HG03558 (cell line): ENCODE results near the gene RRP12.
"Not testable (repeated sequence)": the region's sequence is repeated elsewhere in the genome, so short reads cannot be mapped to it uniquely, and the experiment has no call there.

Source experiments
- ATAC-seq: cut with Tn5 transposase; IDR thresholded peaks from one replicate; pipeline ENCODE4 v1.9.1; 2021; ENCODE audit warnings: moderate number of reproducible peaks; ENCODE audit not compliant: unreplicated experiment; ENCODE audit errors: extremely low read depth

Gene RRP12

DNA sequence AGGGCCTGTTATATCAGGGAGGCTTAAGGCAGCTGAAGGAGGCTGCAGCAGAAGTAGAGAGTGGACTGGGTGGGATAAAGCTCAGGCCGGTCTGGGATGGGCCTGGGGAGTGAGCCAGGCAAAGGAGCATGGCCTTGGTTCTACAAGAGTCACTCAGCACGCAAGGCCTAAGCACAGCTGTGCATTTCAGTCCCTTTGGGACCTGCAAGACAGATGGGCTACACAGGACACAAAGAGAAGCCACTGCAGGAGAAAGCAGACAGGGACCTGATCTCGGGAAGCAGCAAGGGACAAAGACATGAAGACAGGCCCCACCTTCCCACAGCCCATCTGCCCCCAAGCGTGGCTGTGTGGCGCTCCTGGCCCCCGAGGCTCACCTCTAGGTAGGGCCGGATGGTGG lies 29.4 kb downstream of the RRP12 start:
- no peak for ATAC-seq

DNA sequence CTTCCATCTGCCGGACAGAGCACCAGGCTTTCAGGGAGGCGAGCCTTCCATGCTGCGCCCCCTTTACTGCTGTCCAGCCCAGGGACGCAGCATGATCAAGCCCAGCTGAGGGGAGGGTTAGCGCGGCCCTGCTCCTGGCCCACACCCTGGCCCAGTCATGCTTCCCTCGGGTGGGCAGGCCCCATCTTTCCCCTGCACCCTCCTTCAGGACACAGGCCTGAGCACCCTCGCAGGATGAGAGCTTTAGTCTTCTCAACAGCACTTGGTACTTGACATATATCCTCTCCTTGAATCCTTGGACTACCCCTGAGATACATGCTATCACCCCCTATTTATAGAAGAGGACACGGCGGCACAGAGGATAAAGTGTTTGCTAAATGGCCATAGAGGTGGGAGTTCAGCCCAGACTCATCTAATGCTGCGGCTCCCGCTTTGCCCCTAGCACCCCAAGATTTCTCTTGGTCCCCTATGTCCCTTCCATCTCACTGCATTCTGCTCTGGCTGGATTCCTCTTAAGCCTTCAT lies 34.0 kb downstream of the RRP12 start:
- no peak for ATAC-seq

DNA sequence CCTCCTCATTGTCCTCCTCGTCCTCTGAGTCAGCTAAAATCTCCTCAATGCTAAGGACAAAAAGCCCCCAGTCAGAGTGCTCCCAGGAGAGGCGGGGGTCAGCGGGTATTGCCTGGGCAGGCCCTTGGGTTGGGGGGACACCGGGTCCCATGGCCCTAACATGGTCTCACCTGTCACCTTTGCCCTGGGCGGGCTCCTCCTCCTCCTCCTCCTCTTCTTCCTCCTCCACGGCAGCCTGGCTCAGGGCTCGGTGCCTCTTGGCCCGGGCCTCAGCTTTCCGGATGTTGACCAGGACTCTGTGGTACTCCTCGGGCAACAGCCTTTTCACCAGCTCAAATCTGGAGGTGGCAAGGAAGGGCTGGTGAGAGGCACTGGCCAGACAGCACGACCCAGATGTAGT lies 34.6 kb downstream of the RRP12 start:
- no peak for ATAC-seq

DNA sequence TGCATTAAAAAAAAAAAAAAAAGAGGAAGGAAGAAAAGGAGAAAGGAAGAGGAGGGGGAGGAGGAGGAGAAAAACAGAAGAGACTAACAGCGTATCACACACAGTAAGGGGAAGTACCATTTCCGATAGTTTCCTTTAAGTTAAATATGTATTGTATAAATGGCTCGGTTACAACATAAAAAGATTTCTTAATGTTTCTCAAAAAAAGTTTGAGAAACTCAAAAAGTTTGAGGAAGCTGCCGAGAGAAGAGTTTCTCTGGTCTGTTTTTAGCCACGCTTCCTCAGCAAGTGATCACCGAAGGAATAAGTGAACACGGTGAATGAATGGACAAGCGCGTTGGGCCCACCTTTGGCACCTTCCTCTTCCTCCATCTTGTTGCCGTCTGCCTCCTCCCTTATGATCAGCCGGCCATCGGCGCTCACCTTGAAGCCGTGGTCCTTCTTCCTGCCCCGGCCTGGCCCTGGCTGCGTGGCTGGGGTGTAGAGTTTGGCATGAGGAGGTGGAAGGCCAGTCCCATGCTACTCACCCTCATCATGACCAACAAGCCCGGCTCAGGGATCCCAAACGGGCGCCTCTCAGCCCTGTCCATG lies 35.3 kb downstream of the RRP12 start:
- ATAC-seq = no peak

DNA sequence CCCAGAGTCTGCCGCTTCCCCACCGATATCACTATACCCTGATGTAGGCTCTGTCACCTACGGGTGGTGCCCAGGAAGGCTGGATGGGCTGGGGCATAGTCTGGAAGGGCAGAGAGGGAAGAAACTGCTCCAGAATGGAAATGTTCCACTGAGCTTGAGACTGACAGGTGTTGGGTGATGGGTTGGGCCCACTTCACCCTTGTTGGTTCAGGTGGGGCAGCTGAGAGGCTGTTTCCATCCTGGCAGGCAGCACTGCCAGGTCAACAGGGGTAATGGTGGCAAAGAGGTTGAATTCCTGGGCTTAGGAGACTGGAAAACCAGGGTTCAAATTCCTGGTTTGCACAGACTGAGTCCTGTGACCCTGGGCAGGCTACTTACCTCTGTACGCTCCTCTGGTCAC lies 38.1 kb downstream of the RRP12 start:
- no peak for ATAC-seq

- ATAC-seq = no peak
These were observed 38.7 kb downstream of the RRP12 start for GRCh38 chr10:97362310-97363033.

- no peak for ATAC-seq
These were observed 39.6 kb downstream of the RRP12 start for GRCh38 chr10:97361537-97361901.

DNA sequence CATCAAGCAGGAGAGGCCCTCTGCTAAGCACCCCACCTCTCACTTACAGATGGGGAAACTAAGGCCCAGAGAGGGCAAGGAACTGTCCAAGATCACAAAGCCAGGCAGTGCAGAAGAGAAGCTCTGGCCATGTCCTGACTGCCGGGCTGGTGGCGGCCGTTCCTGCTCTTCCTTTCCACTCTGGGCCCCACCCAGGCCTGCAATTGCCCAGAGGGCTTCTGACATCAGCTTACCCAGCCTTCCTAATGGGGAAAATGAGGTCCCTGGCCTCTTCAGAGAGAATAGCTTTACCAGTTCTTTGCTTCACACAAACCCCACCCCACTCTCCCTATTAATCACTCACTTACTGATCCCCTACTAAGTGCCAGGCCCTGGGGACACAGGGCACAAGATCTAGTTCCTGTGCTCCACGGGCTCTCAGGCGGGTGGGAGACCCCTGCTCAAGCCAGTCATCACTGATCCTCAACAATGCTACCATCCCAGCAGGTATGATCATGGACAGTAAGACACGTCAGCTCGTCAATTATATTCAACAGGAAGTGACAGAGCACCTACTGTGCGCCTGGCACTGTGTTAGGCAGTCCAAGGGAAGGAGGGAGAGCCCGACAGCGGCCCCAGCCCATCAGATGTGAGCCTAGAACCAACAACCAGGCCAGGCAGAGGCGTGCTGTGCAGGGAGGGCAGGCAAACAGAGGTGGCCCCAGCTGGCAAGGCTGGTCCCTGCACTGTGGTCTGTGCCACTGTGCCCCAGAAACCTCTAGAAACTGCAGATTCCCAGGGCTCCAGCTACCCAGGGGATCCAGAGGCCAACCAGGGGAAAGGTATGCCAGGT lies 40.2 kb downstream of the RRP12 start:
- ATAC-seq = no peak

GRCh38 chr10:97358781-97359180 lies 42.4 kb downstream of the RRP12 start:
- no peak for ATAC-seq

DNA sequence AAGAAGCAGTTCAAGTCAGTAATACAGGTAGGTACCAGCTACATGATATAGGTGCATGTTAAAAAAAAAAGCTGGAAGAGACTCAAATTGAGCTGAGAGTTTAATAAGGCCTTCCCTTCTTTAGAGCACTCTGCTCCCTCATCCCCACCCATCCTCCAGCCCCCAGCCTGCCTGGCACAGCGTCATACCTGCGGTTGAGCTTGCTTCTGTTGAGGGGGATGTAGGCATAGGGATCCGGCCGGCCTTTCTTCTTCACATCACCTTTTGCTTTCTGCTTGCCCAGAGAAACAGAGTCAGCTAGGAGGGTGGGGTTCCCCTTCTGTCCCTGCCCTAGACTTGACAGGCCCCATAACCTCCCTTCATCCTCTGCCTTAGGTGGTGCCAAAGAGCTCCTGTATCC lies 42.8 kb downstream of the RRP12 start:
- ATAC-seq = no peak

- ATAC-seq = no peak
These were observed 44.2 kb downstream of the RRP12 start for GRCh38 chr10:97356918-97357317.

- no peak for ATAC-seq
These were observed 44.7 kb downstream of the RRP12 start for GRCh38 chr10:97356318-97356914.

DNA sequence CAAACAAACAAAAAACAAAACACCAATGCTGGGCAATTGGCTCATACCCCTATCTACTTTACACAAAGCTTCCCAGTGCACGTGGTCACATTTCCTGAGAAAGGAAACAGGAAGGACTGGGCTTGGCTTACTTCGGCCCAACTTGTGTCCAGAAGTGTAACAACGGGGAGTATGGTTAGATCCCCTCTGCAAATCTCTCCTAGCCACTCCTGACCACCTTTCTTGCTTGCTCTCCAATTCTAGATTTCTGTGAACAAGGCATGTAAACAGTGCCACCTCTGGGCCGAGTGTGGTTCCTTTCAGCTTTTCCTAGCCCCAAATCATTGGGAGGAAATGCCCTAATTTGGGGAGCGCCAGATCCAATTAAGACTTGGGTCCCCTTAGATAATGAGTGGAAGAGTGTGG lies 45.6 kb downstream of the RRP12 start:
- no peak for ATAC-seq

- no peak for ATAC-seq
These were observed 47.2 kb downstream of the RRP12 start for GRCh38 chr10:97353945-97354344.

DNA sequence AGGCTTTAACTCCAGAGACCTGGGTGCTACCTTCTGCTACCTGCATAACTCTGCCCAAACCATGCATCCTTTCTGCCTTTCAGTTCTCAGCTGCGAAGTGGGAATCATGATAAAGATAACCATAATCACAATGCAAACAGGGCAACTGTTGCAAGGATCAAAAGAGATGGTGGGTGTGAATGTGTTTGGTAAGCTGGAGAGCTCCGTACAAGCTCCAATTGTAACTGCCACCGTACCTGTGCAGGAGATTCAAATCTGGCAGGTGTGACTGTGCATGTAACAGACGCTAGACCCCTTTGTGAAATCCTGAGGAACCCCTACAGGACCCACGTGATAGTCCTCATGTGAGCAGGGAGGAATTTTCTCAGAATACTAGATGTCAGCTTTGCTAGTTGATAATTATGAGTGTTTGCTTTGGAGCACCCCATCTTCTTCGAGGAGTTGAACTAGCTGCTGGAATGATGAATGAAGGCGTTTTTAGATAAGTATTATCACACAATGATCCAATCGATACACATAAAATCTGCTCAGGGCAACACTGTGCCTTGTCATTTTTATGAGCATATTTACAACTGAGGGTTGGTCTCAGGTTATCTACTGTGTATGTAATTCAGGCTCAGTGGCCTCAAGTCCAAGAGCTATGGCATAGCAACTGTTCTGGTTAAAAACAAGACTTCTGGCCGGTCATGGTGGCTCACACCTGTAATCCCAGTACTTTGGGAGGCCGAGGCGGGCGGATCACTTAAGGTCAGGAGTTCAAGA lies 51.2 kb downstream of the RRP12 start:
- ATAC-seq = no peak

GRCh38 chr10:97347317-97347716 lies 53.8 kb downstream of the RRP12 start:
- ATAC-seq = no peak

DNA sequence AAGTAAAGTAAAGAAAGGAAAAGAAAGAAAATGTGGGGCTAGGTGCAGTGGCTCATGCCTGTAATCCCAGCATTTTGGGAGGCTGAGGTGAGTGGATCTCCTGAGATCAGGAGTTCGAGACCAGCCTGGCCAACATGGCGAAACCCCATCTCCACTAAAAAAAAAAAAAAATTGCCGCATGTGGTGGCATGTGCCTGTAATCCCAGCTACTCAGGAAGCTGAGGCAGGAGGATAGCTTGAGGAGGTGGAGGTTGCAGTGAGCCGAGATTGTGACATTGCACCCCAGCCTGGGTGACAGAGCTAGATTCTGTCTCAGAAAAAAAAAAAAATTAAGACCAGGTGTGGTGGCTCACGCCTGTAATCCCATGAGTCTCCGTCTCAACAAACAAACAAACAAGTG lies 57.5 kb downstream of the RRP12 start:
- ATAC-seq = not testable (repeated sequence)

DNA sequence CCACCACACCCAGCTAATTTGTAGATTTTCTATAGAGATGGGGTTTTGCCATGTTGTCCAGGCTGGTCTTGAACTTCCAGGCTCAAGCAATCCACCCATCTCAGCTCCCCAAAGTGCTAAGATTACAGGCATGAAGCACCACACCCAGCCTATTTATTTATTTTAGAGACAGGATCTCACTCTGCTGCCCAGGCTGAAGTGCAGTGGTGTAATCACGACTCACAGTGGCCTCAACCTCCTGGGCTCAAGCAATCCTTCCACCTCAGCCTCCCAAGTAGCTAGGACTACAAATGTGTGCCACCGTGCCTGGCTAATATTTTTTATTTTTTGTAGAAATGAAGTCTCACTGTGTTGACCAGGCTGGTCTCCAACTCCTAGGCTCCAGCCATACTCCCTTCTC lies 59.7 kb downstream of the RRP12 start:
- no peak for ATAC-seq

GRCh38 chr10:97338041-97338440 lies 63.1 kb downstream of the RRP12 start:
- no peak for ATAC-seq
